H1 (cell line): ENCODE measurements around the gene NECTIN1. TPM values are rescaled to one million over a fixed set of nuclear protein-coding genes. Genes with fewer than 3 reads are reported as not detected.

Source experiments
- CTCF ChIA-PET: fragments of 300-600 bp; sonication (Branson Sonifier 250); formaldehyde crosslinking; loops from one replicate; lab custom pipeline; 2021; ENCODE audit not compliant: partially characterized antibody; lab: Charles Lee
- POLR2A ChIA-PET: fragments of 300-600 bp; sonication (Branson Sonifier 250); formaldehyde crosslinking; loops from one replicate; lab custom pipeline; 2021; ENCODE audit warnings: inconsistent platforms; ENCODE audit not compliant: partially characterized antibody; lab: Charles Lee
- DNase-seq, 2 experiments: peaks; one replicate each; pipeline versions ENCODE4 v3.0.0 to v3.0.0-alpha.2; 2010 to 2022; ENCODE audit warnings: low spot score in 2 of 2, low read depth in 1 of 2, mixed read lengths in 1 of 2
- FAIRE-seq: peaks from 2 replicates; lab custom pipeline; 2011; peaks lifted over from hg19 to GRCh38; lab: Jason Lieb, UNC
- H2AFZ ChIP-seq: 2 replicates; pipeline ENCODE4 v1.8.1; 2012; ENCODE audit warnings: low read length, inconsistent platforms
- H2AK5ac ChIP-seq: 2 replicates; pipeline ENCODE4 v1.6.1; 2013; ENCODE audit warnings: low read depth, low read length
- H2BK120ac ChIP-seq: replicated peaks from 2 replicates; pipeline ENCODE3; 2013; ENCODE audit warnings: low read depth, low read length, inconsistent platforms
- H2BK12ac ChIP-seq: 2 replicates; pipeline ENCODE4 v1.6.1; 2013; ENCODE audit warnings: low read depth, low read length
- H2BK15ac ChIP-seq: 2 replicates; pipeline ENCODE4 v1.6.1; 2013; ENCODE audit warnings: low read length
- H2BK20ac ChIP-seq: 2 replicates; pipeline ENCODE4 v1.6.1; 2013; ENCODE audit warnings: low read length
- H2BK5ac ChIP-seq: 2 replicates; pipeline ENCODE4 v1.6.1; 2013; ENCODE audit warnings: low read depth, low read length
- H3K14ac ChIP-seq: 2 replicates; pipeline ENCODE4 v1.6.1; 2013; ENCODE audit warnings: inconsistent platforms; ENCODE audit not compliant: insufficient read length
- H3K18ac ChIP-seq: 2 replicates; pipeline ENCODE4 v1.6.1; 2013; ENCODE audit warnings: low read length; ENCODE audit errors: extremely low read depth
- H3K23ac ChIP-seq: 2 replicates; pipeline ENCODE4 v1.6.1; 2013; ENCODE audit warnings: inconsistent platforms; ENCODE audit not compliant: insufficient read length
- H3K23me2 ChIP-seq: 2 replicates; pipeline ENCODE4 v1.6.1; 2013; ENCODE audit warnings: low read depth, low read length
- H3K27ac ChIP-seq: 2 replicates; pipeline ENCODE4 v1.6.1; 2011; ENCODE audit warnings: low read depth, low read length, inconsistent platforms
- H3K27me3 ChIP-seq, 4 experiments: replicated peaks in 1 of 4; 1 replicate in 1 of 4; 2 replicates in 3 of 4; pipeline versions ENCODE4 v1.6.1 to v1.8.1; 2011 to 2013; ENCODE audit warnings: low read length in 3 of 4, mild to moderate bottlenecking in 3 of 4, inconsistent platforms in 2 of 4, mixed read lengths in 2 of 4, moderate library complexity in 1 of 4; ENCODE audit not compliant: control insufficient read depth in 3 of 4, insufficient read depth in 3 of 4; ENCODE audit errors: extremely low read depth in 1 of 4
- H3K36me3 ChIP-seq, 4 experiments: 2 replicates each; pipeline versions ENCODE4 v1.6.1 to v1.8.1; 2011 to 2013; ENCODE audit warnings: mild to moderate bottlenecking in 4 of 4, low read length in 3 of 4, moderate library complexity in 2 of 4, control low read depth in 1 of 4, inconsistent platforms in 1 of 4; ENCODE audit not compliant: insufficient read depth in 4 of 4, control insufficient read depth in 2 of 4
- H3K4ac ChIP-seq: replicated peaks from 2 replicates; pipeline ENCODE3; 2013; ENCODE audit warnings: low read length, low read depth, mixed read lengths, inconsistent platforms; ENCODE audit not compliant: insufficient read length
- H3K4me1 ChIP-seq, 4 experiments: replicated peaks in 1 of 4; 1 replicate in 1 of 4; 2 replicates in 3 of 4; pipeline versions ENCODE4 v1.6.1 to v1.8.1; 2011 to 2013; ENCODE audit warnings: low read length in 3 of 4, inconsistent platforms in 2 of 4, mixed read lengths in 1 of 4; ENCODE audit not compliant: insufficient read depth in 4 of 4, control insufficient read depth in 3 of 4
- H3K4me2 ChIP-seq, 2 experiments: 2 replicates each; pipeline versions ENCODE4 v1.6.1 to v1.8.1; 2011 to 2013; ENCODE audit warnings: low read depth in 2 of 2, low read length in 2 of 2, control low read depth in 1 of 2, inconsistent platforms in 1 of 2, mild to moderate bottlenecking in 1 of 2; ENCODE audit not compliant: insufficient read depth in 1 of 2
- H3K4me3 ChIP-seq, 4 experiments: fragments of 200-600, 300-600 bp in 1 of 4; sonication (generic), shearing (Covaris generic), sonication (Bioruptor Twin) in 1 of 4; 2 replicates each; pipeline versions ENCODE4 v1.5.1 to v1.8.1; 2011 to 2016; ENCODE audit warnings: low read length in 4 of 4, low read depth in 3 of 4, control low read depth in 2 of 4, inconsistent platforms in 2 of 4, mild to moderate bottlenecking in 2 of 4, mixed read lengths in 1 of 4, moderate library complexity in 1 of 4; ENCODE audit not compliant: insufficient read depth in 2 of 4; ENCODE audit errors: extremely low read depth in 1 of 4
- H3K56ac ChIP-seq: replicated peaks from 2 replicates; pipeline ENCODE3; 2013; ENCODE audit warnings: low read depth, mild to moderate bottlenecking, mixed read lengths, low read length, inconsistent platforms; ENCODE audit not compliant: insufficient read length
- H3K79me1 ChIP-seq: 2 replicates; pipeline ENCODE4 v1.6.1; 2013; ENCODE audit warnings: low read depth, low read length, control low read depth
- H3K79me2 ChIP-seq, 2 experiments: 2 replicates each; pipeline versions ENCODE4 v1.6.1 to v1.8.1; 2012 to 2013; ENCODE audit warnings: low read length in 2 of 2, mild to moderate bottlenecking in 2 of 2, inconsistent platforms in 1 of 2; ENCODE audit not compliant: insufficient read depth in 2 of 2, control insufficient read depth in 1 of 2
- H3K9ac ChIP-seq, 4 experiments: replicated peaks in 1 of 4; 1 replicate in 1 of 4; 2 replicates in 3 of 4; pipeline versions ENCODE4 v1.6.1 to v1.8.1; 2011 to 2013; ENCODE audit warnings: low read depth in 3 of 4, low read length in 3 of 4, control low read depth in 2 of 4, mild to moderate bottlenecking in 2 of 4, moderate library complexity in 2 of 4, inconsistent platforms in 1 of 4; ENCODE audit errors: extremely low read depth in 1 of 4
- H3K9me3 ChIP-seq, 2 experiments: 2 replicates each; pipeline versions ENCODE4 v1.6.1 to v1.8.1; 2012 to 2013; ENCODE audit warnings: mild to moderate bottlenecking in 2 of 2, moderate library complexity in 2 of 2, control low read depth in 1 of 2, inconsistent platforms in 1 of 2, low read depth in 1 of 2, low read length in 1 of 2, mixed read lengths in 1 of 2; ENCODE audit not compliant: insufficient read depth in 2 of 2
- H4K20me1 ChIP-seq, 2 experiments: replicated peaks in 1 of 2; 2 replicates each; pipeline versions ENCODE3 to v1.8.1; 2011 to 2013; ENCODE audit warnings: inconsistent platforms in 2 of 2, low read length in 2 of 2, mild to moderate bottlenecking in 1 of 2; ENCODE audit not compliant: insufficient read depth in 2 of 2, control insufficient read depth in 1 of 2
- H4K5ac ChIP-seq: 2 replicates; pipeline ENCODE4 v1.6.1; 2013; ENCODE audit warnings: low read length, low read depth, mixed read lengths, inconsistent platforms; ENCODE audit not compliant: insufficient read length
- H4K8ac ChIP-seq: 2 replicates; pipeline ENCODE4 v1.8.0; 2013; ENCODE audit warnings: mild to moderate bottlenecking, moderate library complexity, low read length, inconsistent platforms; ENCODE audit not compliant: insufficient read depth; ENCODE audit errors: extremely low read depth
- H4K91ac ChIP-seq: replicated peaks from 2 replicates; pipeline ENCODE3; 2013; ENCODE audit warnings: low read length, mixed read lengths, inconsistent platforms; ENCODE audit not compliant: insufficient read length
- ATF2 ChIP-seq: IDR thresholded peaks from 2 replicates; pipeline ENCODE4 v1.6.1; 2012; ENCODE audit warnings: low read length, inconsistent platforms
- CHD1 ChIP-seq: IDR thresholded peaks from 2 replicates; pipeline ENCODE4 v1.6.1; 2012; ENCODE audit warnings: low read depth, low read length, improper control_type of control experiment
- E2F6 ChIP-seq: IDR thresholded peaks from 2 replicates; pipeline ENCODE4 v1.6.1; 2012; ENCODE audit warnings: inconsistent platforms
- FOSL1 ChIP-seq: IDR thresholded peaks from 2 replicates; pipeline ENCODE4 v1.6.1; 2011; ENCODE audit warnings: mild to moderate bottlenecking, low read depth, low read length, moderate library complexity; ENCODE audit not compliant: insufficient read depth
- KDM1A ChIP-seq: fragments of 200-600, 300-600 bp; sonication (generic); IDR thresholded peaks from 2 replicates; pipeline ENCODE4 v1.7.1; 2016; ENCODE audit warnings: mild to moderate bottlenecking, low read length, borderline replicate concordance
- POU5F1 ChIP-seq: IDR thresholded peaks from 2 replicates; pipeline ENCODE4 v1.6.1; 2011; ENCODE audit warnings: low read depth, mild to moderate bottlenecking, low read length, moderate library complexity
- RBBP5 ChIP-seq: IDR thresholded peaks from 2 replicates; pipeline ENCODE4 v1.7.1; 2012; ENCODE audit warnings: low read depth, mild to moderate bottlenecking, inconsistent platforms, low read length, moderate library complexity, borderline replicate concordance
- SIRT6 ChIP-seq: IDR thresholded peaks from one replicate; pipeline ENCODE4 v1.7.1; 2012; ENCODE audit warnings: low read length, inconsistent platforms
- TAF1 ChIP-seq: IDR thresholded peaks from 2 replicates; pipeline ENCODE4 v1.6.1; 2011; ENCODE audit warnings: mild to moderate bottlenecking, low read depth, low read length
- TBP ChIP-seq: IDR thresholded peaks from 2 replicates; pipeline ENCODE4 v1.6.1; 2011; ENCODE audit warnings: low read depth, low read length, improper control_type of control experiment
- WGBS, 2 experiments: shearing (Covaris generic) in 1 of 2; methylation state at CpG; one replicate each; pipeline versions ENCODE4 v1.1.6 to v1.1.7; 2013 to 2015; ENCODE audit warnings: low lambda C conversion rate in 2 of 2, mixed read lengths in 2 of 2, inconsistent platforms in 1 of 2, low coverage in 1 of 2, missing lambda C conversion rate in 1 of 2; ENCODE audit not compliant: insufficient replicate concordance in 2 of 2, insufficient coverage in 1 of 2, insufficient read length in 1 of 2; ENCODE audit errors: extremely low coverage in 1 of 2, missing lambda C conversion rate in 1 of 2; 5-methylcytosine and 5-hydroxymethylcytosine counted together
- polyA plus RNA-seq, 7 experiments: library from polyadenylated mRNA; depleted of rRNA in 3 of 7; stranded (reverse) in 5 of 7; unstranded in 2 of 7; fragments of >200 nt in 5 of 7; fragments of 200-250 nt in 2 of 7; gene quantifications; 1 replicate in 5 of 7; 2 replicates in 1 of 7; 4 replicates in 1 of 7; pipeline versions ENCODE4 v1.2.1 to v1.2.3, GENCODE V29; 2011 to 2013; ENCODE audit warnings: missing spikeins in 2 of 7, mixed read lengths in 2 of 7
- total RNA-seq: library from RNA; stranded (reverse); fragmentation: NEBNext Ultra II Directional; extraction: Animal tissue kit (Norgen Biotek cat#: 25700); gene quantifications from 2 replicates; pipeline ENCODE4 v1.2.1, GENCODE V29; 2021

The NECTIN1 gene
- total and polyA plus RNA-seq, 2 of the 8 experiments (the other 6 are each of a cell fraction or from before 2014, with no cell fraction given), result 43.2 to 97.7 TPM

GRCh38 chr11:119635776-119636175 is 93.2 kb downstream of the NECTIN1 start:
- ChIA-PET POLR2A (no interaction called here), CTCF (interaction anchor here (0.6 to 19.1 kb wide), 9 partner anchors 11 to 473 kb away, joined by 3 to 245 read pairs (median 3); no protein-coding TSS in a partner anchor)
- WGBS, 2 experiments, result 100% methylated on average over 6 of the region's 8 CpGs; no CpG with 5 or more reads in 1 of the 2 experiments

More at GRCh38 chr11:119635776-119636175, 93.2 kb downstream of the NECTIN1 start:
- H3K23ac ChIP-seq, result no peak overlapping the region
- no peak overlapping the region for H4K5ac ChIP-seq
- TF ChIP-seq POU5F1 (no peak), ATF2 (no peak), E2F6 (no peak), TAF1 (no peak), FOSL1 (no peak), KDM1A (no peak), CHD1 (no peak), SIRT6 (no peak), RBBP5 (no peak), TBP (no peak)
- H3K56ac ChIP-seq, result no peak overlapping the region
- FAIRE-seq, result no peak
- H2AFZ ChIP-seq, result no peak overlapping the region
- no peak overlapping the region for H2BK12ac ChIP-seq
- H4K8ac ChIP-seq, result no peak overlapping the region
- no peaks in the 10 kb centered on the region for H3K9me3 ChIP-seq
- H2BK120ac ChIP-seq, result no peak overlapping the region
- no peaks in the 10 kb centered on the region for H3K36me3 ChIP-seq
- no peak overlapping the region for H3K14ac ChIP-seq
- no peak overlapping the region for H2BK5ac ChIP-seq
- no peaks in the 10 kb centered on the region for H3K79me1 ChIP-seq
- no peak overlapping the region for H3K27ac ChIP-seq
- H4K91ac ChIP-seq, result no peak overlapping the region
- no peak overlapping the region for H2BK20ac ChIP-seq
- no peak overlapping the region for H3K4ac ChIP-seq
- DNase-seq, result no peak
- H3K4me3 ChIP-seq, result no peak overlapping the region
- H3K9ac ChIP-seq, result no peak overlapping the region
- no peaks in the 10 kb centered on the region; a peak in 2 of 7 replicates for H3K27me3 ChIP-seq
- no peaks in the 10 kb centered on the region for H3K79me2 ChIP-seq
- no peak overlapping the region for H2AK5ac ChIP-seq
- H3K4me1 ChIP-seq, result no peaks in the 10 kb centered on the region; a peak in 1 of 7 replicates
- no peak overlapping the region for H2BK15ac ChIP-seq
- H4K20me1 ChIP-seq, result no peaks in the 10 kb centered on the region
- no peak overlapping the region for H3K18ac ChIP-seq
- H3K4me2 ChIP-seq, result no peak overlapping the region
- no peaks in the 10 kb centered on the region for H3K23me2 ChIP-seq
